Prostate gland (tissue), 2 donors: ENCODE data around the gene WNT3.

Experiments used
- POLR2A ChIP-seq: fragments of 450-650 bp; IDR thresholded peaks from one replicate; pipeline ENCODE4 v1.6.1; 2016; ENCODE audit warnings: antibody characterized with exemption, mild to moderate bottlenecking
- POLR2AphosphoS5 ChIP-seq: sonication (generic); formaldehyde crosslinking; IDR thresholded peaks from one replicate; pipeline ENCODE4 v1.6.1; 2017; ENCODE audit warnings: antibody characterized with exemption
- TF ChIP-seq, protein P1 (sequence below), 4 experiments: fragments of 200-600 bp in 2 of 4; fragments of 450-650 bp in 2 of 4; sonication (generic) in 2 of 4; IDR thresholded peaks; 1 replicate in 3 of 4; 2 replicates in 1 of 4; pipeline ENCODE4 v1.5.1; 2016 to 2019; ENCODE audit warnings: antibody characterized with exemption in 4 of 4, mild to moderate bottlenecking in 2 of 4, moderate library complexity in 2 of 4

GRCh38 chr17:46866325-46866724, 47.8 kb upstream of the WNT3 start:
- TF ChIP-seq, protein P1, sequence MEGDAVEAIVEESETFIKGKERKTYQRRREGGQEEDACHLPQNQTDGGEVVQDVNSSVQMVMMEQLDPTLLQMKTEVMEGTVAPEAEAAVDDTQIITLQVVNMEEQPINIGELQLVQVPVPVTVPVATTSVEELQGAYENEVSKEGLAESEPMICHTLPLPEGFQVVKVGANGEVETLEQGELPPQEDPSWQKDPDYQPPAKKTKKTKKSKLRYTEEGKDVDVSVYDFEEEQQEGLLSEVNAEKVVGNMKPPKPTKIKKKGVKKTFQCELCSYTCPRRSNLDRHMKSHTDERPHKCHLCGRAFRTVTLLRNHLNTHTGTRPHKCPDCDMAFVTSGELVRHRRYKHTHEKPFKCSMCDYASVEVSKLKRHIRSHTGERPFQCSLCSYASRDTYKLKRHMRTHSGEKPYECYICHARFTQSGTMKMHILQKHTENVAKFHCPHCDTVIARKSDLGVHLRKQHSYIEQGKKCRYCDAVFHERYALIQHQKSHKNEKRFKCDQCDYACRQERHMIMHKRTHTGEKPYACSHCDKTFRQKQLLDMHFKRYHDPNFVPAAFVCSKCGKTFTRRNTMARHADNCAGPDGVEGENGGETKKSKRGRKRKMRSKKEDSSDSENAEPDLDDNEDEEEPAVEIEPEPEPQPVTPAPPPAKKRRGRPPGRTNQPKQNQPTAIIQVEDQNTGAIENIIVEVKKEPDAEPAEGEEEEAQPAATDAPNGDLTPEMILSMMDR (IDR thresholded peaks at IDR 0.05) = no peak
- TF ChIP-seq POLR2A (no peak), POLR2AphosphoS5 (no peak)
